Loucy (cell line): ENCODE measurements around the gene CSGALNACT2.
"Not testable (repeated sequence)": the region's sequence is repeated elsewhere in the genome, so short reads cannot be mapped to it uniquely, and the experiment has no call there.

Experiments
- H2AFZ ChIP-seq: fragments of 200-600 bp; sonication (generic); 2 replicates; pipeline ENCODE4 v1.6.0; 2016; ENCODE audit warnings: antibody characterized with exemption, mild to moderate bottlenecking, low read length, moderate library complexity
- H3F3A ChIP-seq: fragments of 200-600 bp; 2 replicates; pipeline ENCODE4 v1.6.0; 2016; ENCODE audit warnings: antibody characterized with exemption, low read depth, mild to moderate bottlenecking
- H3K27me3 ChIP-seq: fragments of 200-600 bp; sonication (generic); 2 replicates; pipeline ENCODE4 v1.6.1; 2014; ENCODE audit warnings: low read length, mild to moderate bottlenecking; ENCODE audit not compliant: insufficient read depth, poor library complexity, severe bottlenecking
- H3K36me3 ChIP-seq: fragments of 200-600 bp; sonication (generic); 2 replicates; pipeline ENCODE4 v1.6.1; 2016; ENCODE audit warnings: low read length; ENCODE audit not compliant: insufficient read depth
- H3K4me1 ChIP-seq: fragments of 200-600 bp; sonication (generic); 2 replicates; pipeline ENCODE4 v1.5.1; 2014; ENCODE audit warnings: low read length, mild to moderate bottlenecking; ENCODE audit not compliant: insufficient read depth, poor library complexity, severe bottlenecking
- H3K4me2 ChIP-seq: fragments of 200-600 bp; sonication (generic); 2 replicates; pipeline ENCODE4 v1.6.0; 2014; ENCODE audit warnings: antibody characterized with exemption, low read length, low read depth, mild to moderate bottlenecking; ENCODE audit not compliant: poor library complexity, severe bottlenecking
- H3K4me3 ChIP-seq: fragments of 200-600 bp; sonication (generic); 2 replicates; pipeline ENCODE4 v1.5.1; 2014; ENCODE audit warnings: low read length, mild to moderate bottlenecking, mixed read lengths; ENCODE audit not compliant: poor library complexity, severe bottlenecking
- H3K79me2 ChIP-seq: fragments of 200-600 bp; sonication (generic); 2 replicates; pipeline ENCODE4 v1.6.1; 2014; ENCODE audit warnings: low read length; ENCODE audit not compliant: insufficient read depth
- H3K9ac ChIP-seq: fragments of 200-600 bp; sonication (generic); 2 replicates; pipeline ENCODE4 v1.6.0; 2014; ENCODE audit warnings: mild to moderate bottlenecking, low read depth, low read length, moderate library complexity; ENCODE audit not compliant: poor library complexity, severe bottlenecking
- H3K9me2 ChIP-seq: fragments of 200-600 bp; sonication (generic); replicated peaks from 2 replicates; pipeline ENCODE4 v1.6.1; 2016; ENCODE audit warnings: low read depth, low read length, mixed read lengths
- H3K9me3 ChIP-seq: fragments of 200-600 bp; sonication (generic); 2 replicates; pipeline ENCODE4 v1.6.1; 2014; ENCODE audit warnings: mild to moderate bottlenecking, antibody characterized with exemption, low read length, low read depth; ENCODE audit not compliant: insufficient read depth
- H4K20me1 ChIP-seq: fragments of 200-600 bp; sonication (generic); 2 replicates; pipeline ENCODE4 v1.6.0; 2014; ENCODE audit warnings: antibody characterized with exemption, low read length, mild to moderate bottlenecking; ENCODE audit not compliant: insufficient read depth, poor library complexity, severe bottlenecking
- EZH2phosphoT487 ChIP-seq: fragments of 200-600 bp; IDR thresholded peaks from 2 replicates; pipeline ENCODE4 v1.6.1; 2018; ENCODE audit warnings: antibody characterized with exemption, mild to moderate bottlenecking, moderate library complexity, borderline replicate concordance
- TF ChIP-seq, protein P1 (sequence below): fragments of 200-600 bp; sonication (generic); conservative IDR thresholded peaks from 2 replicates; pipeline ENCODE4 v1.5.1; 2014; ENCODE audit warnings: mild to moderate bottlenecking, antibody characterized with exemption, low read length

Gene CSGALNACT2

DNA sequence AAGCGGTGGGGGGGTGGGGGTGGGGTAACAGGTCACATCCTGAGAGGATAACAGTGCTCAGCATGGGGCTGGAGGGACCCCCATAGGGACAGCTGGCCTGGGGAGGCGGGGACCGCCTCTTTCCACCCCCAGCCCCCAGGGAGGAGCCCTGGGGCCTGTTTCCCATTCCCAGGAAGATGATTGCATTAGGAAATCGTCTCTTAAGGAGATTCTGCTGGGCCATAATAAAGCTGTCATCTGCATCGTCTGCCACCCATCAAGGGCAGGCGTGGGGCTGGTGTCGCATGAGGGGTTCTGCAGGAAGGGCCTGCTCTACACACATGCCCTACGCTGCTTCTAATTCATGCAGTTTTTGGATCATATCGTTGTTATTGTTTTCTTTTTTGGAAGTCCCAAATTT is 44.2 kb upstream of the CSGALNACT2 start:
- Histone ChIP-seq H4K20me1 (no peaks in the 10 kb centered on the region), H3K27me3 (no peaks in the 10 kb centered on the region), H3K9ac (no peak overlapping the region), H2AFZ (no peak overlapping the region), H3K36me3 (no peaks in the 10 kb centered on the region), H3K4me1 (peaks cover 10% of the 10 kb centered on the region), H3F3A (no peaks in the 10 kb centered on the region), H3K79me2 (no peaks in the 10 kb centered on the region), H3K4me3 (no peak overlapping the region), H3K9me2 (no peaks in the 10 kb centered on the region), H3K9me3 (no peaks in the 10 kb centered on the region), H3K4me2 (no peak overlapping the region)
- no peak for TF ChIP-seq EZH2phosphoT487
- TF ChIP-seq, protein P1, sequence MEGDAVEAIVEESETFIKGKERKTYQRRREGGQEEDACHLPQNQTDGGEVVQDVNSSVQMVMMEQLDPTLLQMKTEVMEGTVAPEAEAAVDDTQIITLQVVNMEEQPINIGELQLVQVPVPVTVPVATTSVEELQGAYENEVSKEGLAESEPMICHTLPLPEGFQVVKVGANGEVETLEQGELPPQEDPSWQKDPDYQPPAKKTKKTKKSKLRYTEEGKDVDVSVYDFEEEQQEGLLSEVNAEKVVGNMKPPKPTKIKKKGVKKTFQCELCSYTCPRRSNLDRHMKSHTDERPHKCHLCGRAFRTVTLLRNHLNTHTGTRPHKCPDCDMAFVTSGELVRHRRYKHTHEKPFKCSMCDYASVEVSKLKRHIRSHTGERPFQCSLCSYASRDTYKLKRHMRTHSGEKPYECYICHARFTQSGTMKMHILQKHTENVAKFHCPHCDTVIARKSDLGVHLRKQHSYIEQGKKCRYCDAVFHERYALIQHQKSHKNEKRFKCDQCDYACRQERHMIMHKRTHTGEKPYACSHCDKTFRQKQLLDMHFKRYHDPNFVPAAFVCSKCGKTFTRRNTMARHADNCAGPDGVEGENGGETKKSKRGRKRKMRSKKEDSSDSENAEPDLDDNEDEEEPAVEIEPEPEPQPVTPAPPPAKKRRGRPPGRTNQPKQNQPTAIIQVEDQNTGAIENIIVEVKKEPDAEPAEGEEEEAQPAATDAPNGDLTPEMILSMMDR, result no peak

DNA sequence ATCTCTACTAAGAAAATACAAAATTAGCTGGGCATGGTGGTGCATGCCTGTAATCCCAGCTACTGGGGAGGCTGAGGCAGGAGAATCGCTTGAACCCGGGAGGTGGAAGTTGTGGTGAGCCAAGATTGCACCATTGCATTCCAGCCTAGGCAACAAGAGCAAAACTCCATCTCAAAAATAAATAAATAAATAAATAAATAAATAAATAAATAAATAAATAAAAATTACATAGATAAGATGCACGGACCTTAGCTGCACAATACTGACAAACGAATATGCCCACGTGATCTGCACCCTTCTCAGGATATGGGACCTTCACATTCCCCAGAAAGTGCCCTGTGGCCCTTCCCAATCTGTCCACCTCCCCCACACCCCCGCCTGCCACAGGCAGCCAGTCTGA is 38.9 kb upstream of the CSGALNACT2 start:
- not testable (repeated sequence) for H3K4me1 ChIP-seq, H3K9me2 ChIP-seq, H3K79me2 ChIP-seq, H3K36me3 ChIP-seq, H2AFZ ChIP-seq, H3K9ac ChIP-seq, H3K27me3 ChIP-seq, H3K9me3 ChIP-seq, H3K4me3 ChIP-seq, H3F3A ChIP-seq, H4K20me1 ChIP-seq, H3K4me2 ChIP-seq

DNA sequence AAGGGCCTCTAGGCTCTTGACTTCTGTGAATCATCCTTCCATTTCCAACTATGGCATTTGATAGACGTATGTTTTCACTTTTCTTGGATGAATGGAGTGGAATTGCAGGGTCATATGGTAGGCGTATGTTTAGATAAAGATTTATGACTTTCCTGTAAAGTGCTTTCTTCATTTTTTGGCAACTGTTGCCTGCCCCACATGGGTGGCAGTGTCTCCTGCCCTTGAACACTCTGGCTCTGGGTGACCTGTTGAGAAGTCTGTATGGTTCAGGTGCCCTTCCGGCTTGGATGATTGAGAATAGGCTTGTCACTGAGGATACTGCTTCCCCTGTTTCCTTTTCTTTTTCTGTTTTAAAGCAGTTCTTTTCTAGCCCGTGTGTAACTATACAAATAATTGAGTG is 38.3 kb upstream of the CSGALNACT2 start:
- Histone ChIP-seq H3K4me1 (peaks cover 5% of the 10 kb centered on the region), H3K36me3 (no peaks in the 10 kb centered on the region), H3K4me3 (no peak overlapping the region), H2AFZ (no peak overlapping the region), H4K20me1 (no peaks in the 10 kb centered on the region), H3F3A (no peaks in the 10 kb centered on the region), H3K9me3 (no peaks in the 10 kb centered on the region), H3K4me2 (no peak overlapping the region), H3K79me2 (no peaks in the 10 kb centered on the region), H3K9ac (no peak overlapping the region), H3K9me2 (no peaks in the 10 kb centered on the region), H3K27me3 (no peaks in the 10 kb centered on the region)
- TF ChIP-seq EZH2phosphoT487, result no peak
- TF ChIP-seq, protein P1, result no peak

DNA sequence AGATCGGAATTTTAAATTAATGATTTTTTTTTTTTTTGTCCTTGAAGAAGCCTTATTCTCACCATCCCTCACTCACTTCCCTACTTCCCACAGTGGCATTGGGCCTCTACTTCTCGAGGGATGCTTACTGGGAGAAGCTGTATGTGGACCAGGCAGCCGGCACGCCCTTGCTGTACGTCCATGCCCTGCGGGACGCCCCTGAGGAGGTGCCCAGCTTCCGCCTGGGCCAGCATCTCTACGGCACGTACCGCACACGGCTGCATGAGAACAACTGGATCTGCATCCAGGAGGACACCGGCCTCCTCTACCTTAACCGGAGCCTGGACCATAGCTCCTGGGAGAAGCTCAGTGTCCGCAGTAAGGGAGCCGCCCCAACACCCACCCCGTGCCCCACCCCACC is 37.9 kb upstream of the CSGALNACT2 start:
- no peak overlapping the region for H3K4me3 ChIP-seq
- TF ChIP-seq, protein P1, result no peak
- H3K9me2 ChIP-seq, result no peaks in the 10 kb centered on the region
- no peak overlapping the region for H3K9ac ChIP-seq
- H3K79me2 ChIP-seq, result no peaks in the 10 kb centered on the region
- peaks cover 5% of the 10 kb centered on the region for H3K4me1 ChIP-seq
- no peaks in the 10 kb centered on the region for H4K20me1 ChIP-seq
- H3K4me2 ChIP-seq, result no peak overlapping the region
- no peaks in the 10 kb centered on the region for H3K27me3 ChIP-seq
- no peaks in the 10 kb centered on the region for H3K9me3 ChIP-seq
- no peak overlapping the region for H2AFZ ChIP-seq
- H3F3A ChIP-seq, result no peaks in the 10 kb centered on the region
- no peaks in the 10 kb centered on the region for H3K36me3 ChIP-seq
